Measurements from ENCODE around the gene VTI1B. TPM values are rescaled to one million over a fixed set of nuclear protein-coding genes. Genes with fewer than 3 reads are reported as not detected.

VTI1B gene
- total RNA-seq, 4 donors from 2014 or later, result 66.1 to 123 (median 103) TPM

- peaks cover 0 to 62% (median 19%) of the 10 kb centered on the region in 4 donors for H3K4me1 ChIP-seq
- H3K27me3 ChIP-seq, result no peaks in the 10 kb centered on the region
- DNase-seq (ENCODE audit: low spot score in 2 of 2), result no peak
- no peak overlapping the region for H3K4me3 ChIP-seq
- no peaks in the 10 kb centered on the region for H3K9me3 ChIP-seq
- H3K36me3 ChIP-seq, result no peaks in the 10 kb centered on the region
- no peak overlapping the region for H3K27ac ChIP-seq
- TF ChIP-seq CTCF (IDR thresholded peaks at IDR 0.05) (no peak), POLR2A (IDR thresholded peaks at IDR 0.05) (no peak), EP300 (IDR thresholded peaks at IDR 0.05) (no peak)
Measured at GRCh38 chr14:67668559-67668958, 5.9 kb downstream of the VTI1B start.

- DNase-seq (ENCODE audit: low spot score in 2 of 2), result peak in 1 of 2 donors; percentile 29
- H3K4me1 ChIP-seq, result peaks cover 0 to 46% (median 6%) of the 10 kb centered on the region in 4 donors
- no peaks in the 10 kb centered on the region for H3K27me3 ChIP-seq
- H3K36me3 ChIP-seq, result peaks cover 0 to 5% (median 0%) of the 10 kb centered on the region in 3 donors
- no peak for TF ChIP-seq POLR2A (IDR thresholded peaks at IDR 0.05)
- TF ChIP-seq EP300 (IDR thresholded peaks at IDR 0.05), result no peak
- TF ChIP-seq CTCF (IDR thresholded peaks at IDR 0.05), result peak; percentile 44 to 70 (median 60)
- no peak overlapping the region for H3K4me3 ChIP-seq
- H3K27ac ChIP-seq, result no peak overlapping the region
- WGBS, 2 donors, result 22 to 29% methylated on average over 1 of the region's 1 CpG
- H3K9me3 ChIP-seq, result no peaks in the 10 kb centered on the region
Measured at GRCh38 chr14:67666750-67667449, 7.5 kb downstream of the VTI1B start.

GRCh38 chr14:67665868-67666267 lies 8.6 kb downstream of the VTI1B start:
- H3K4me1 ChIP-seq, result peaks cover 0 to 36% (median 3%) of the 10 kb centered on the region in 4 donors
- H3K27ac ChIP-seq, result no peak overlapping the region
- no peaks in the 10 kb centered on the region for H3K9me3 ChIP-seq
- no peak overlapping the region for H3K4me3 ChIP-seq
- no peaks in the 10 kb centered on the region for H3K27me3 ChIP-seq
- peaks cover 0 to 8% (median 0%) of the 10 kb centered on the region in 3 donors for H3K36me3 ChIP-seq
- WGBS, 2 donors, result 44 to 68% methylated on average over 2 of the region's 2 CpGs
- TF ChIP-seq CTCF (IDR thresholded peaks at IDR 0.05) (no peak), POLR2A (IDR thresholded peaks at IDR 0.05) (no peak), EP300 (IDR thresholded peaks at IDR 0.05) (no peak)
- no peak for DNase-seq (ENCODE audit: low spot score in 2 of 2)

- WGBS, 2 donors, result 95 to 96% methylated on average over 4 of the region's 4 CpGs
- Histone ChIP-seq H3K27ac (no peak overlapping the region), H3K4me1 (peaks cover 0 to 31% (median 3%) of the 10 kb centered on the region in 4 donors), H3K36me3 (peaks cover 0 to 21% (median 0%) of the 10 kb centered on the region in 3 donors), H3K4me3 (no peak overlapping the region), H3K27me3 (no peaks in the 10 kb centered on the region), H3K9me3 (no peaks in the 10 kb centered on the region)
- no peak for DNase-seq (ENCODE audit: low spot score in 2 of 2)
- TF ChIP-seq CTCF (IDR thresholded peaks at IDR 0.05) (no peak), POLR2A (IDR thresholded peaks at IDR 0.05) (no peak), EP300 (IDR thresholded peaks at IDR 0.05) (no peak)
Measured at GRCh38 chr14:67663633-67664032, 10.8 kb downstream of the VTI1B start.

GRCh38 chr14:67653651-67654280 lies 20.7 kb downstream of the VTI1B start:
- 76 to 82% methylated on average over 6 of the region's 6 CpGs for WGBS, 2 donors
- no peak for TF ChIP-seq POLR2A (IDR thresholded peaks at IDR 0.05)
- TF ChIP-seq CTCF (IDR thresholded peaks at IDR 0.05), result no peak
- TF ChIP-seq EP300 (IDR thresholded peaks at IDR 0.05), result no peak
- no peak overlapping the region for H3K27ac ChIP-seq

More at GRCh38 chr14:67653651-67654280, 20.7 kb downstream of the VTI1B start:
- H3K4me1 ChIP-seq, result no peaks in the 10 kb centered on the region
- no peaks in the 10 kb centered on the region for H3K9me3 ChIP-seq
- H3K4me3 ChIP-seq, result no peak overlapping the region
- DNase-seq (ENCODE audit: low spot score in 2 of 2), result no peak
- peaks cover 0 to 99% (median 36%) of the 10 kb centered on the region in 3 donors for H3K36me3 ChIP-seq
- H3K27me3 ChIP-seq, result no peaks in the 10 kb centered on the region

All from tibial nerve (tissue), 4 donors.